NCI-H146 treated with DMSO at 0.1 percent for 48 hours (cell line): ENCODE results near the gene BORCS8.
A peak's percentile ranks its signal among the peaks of the same experiment; 100 is the strongest.
"Not testable (repeated sequence)": the region's sequence is repeated elsewhere in the genome, so short reads cannot be mapped to it uniquely, and the experiment has no call there.

Source experiments
- DNase-seq: peaks from one replicate; lab custom pipeline; 2025; ENCODE audit not compliant: unreplicated experiment; lab: John Stamatoyannopoulos, UW

The BORCS8 gene

DNA sequence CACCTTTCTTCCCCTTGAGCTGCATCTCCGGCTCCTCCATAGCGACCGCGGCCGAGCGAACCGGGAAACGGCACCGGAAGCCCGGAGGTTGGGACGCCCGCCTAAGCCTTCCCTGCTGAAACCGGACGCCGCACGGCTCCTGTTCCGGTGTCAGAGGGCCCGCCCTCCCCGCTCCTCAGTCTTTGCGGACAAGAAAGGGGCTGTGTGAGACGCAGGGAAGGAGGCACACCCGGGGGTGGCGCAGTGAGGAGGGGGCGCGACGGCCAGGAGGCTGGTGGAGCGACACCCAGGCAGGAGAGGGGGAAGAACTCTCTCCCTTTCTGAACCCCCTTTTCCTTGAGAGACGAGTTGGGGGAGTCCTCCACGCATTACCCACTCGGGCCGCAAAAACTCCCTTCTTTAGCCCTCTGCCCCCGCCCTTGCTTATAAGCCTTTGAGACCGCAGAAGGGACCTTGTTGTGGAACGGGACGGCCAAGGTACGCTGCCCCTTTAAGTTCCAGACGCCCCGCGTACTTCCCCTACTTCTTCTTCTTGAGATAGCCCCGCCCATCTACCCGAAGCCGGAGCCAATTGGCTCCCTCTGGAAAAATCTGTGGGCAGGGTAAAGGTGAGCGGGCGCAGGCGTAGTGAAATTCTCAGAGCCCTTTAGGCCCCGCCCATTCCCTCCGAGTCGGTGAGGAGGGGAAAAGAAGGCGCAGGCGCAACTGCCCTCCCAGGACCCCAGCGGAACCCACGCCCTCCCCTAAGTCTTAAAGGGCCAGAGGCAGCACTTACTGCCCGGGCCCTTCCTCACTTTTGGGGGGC is at the start of gene BORCS8, which contains the start of gene RFXANK:
TSS of gene BORCS8 (minus strand) at position 75 of the 805 bp plus-strand sequence. CDS start at position 40, 35 bp downstream.
TSS of gene RFXANK (plus strand) at position 181 of the 805 bp plus-strand sequence. CDS start 1,689 bp downstream, outside the sequence.
- peak; percentile 99 for DNase-seq

DNA sequence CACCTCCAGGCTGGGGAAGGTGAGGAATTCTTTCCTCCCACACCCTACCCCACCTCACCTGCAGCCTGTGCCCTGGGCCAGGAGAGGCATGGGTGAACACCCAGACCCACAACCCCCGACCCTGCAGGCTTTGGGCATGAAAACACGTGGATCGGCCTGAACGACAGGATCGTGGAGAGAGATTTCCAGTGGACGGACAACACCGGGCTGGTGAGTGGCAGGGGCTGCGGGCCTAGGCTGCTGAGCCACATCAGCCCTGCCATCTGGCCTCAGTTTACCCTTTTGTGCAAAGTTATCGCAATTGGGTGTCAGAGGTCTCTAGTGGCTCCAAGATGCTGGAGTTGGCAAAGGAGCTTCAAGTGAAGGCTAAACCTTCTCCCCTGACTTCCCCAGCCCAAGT is 48.5 kb upstream of the BORCS8 start:
- DNase-seq = no peak

DNA sequence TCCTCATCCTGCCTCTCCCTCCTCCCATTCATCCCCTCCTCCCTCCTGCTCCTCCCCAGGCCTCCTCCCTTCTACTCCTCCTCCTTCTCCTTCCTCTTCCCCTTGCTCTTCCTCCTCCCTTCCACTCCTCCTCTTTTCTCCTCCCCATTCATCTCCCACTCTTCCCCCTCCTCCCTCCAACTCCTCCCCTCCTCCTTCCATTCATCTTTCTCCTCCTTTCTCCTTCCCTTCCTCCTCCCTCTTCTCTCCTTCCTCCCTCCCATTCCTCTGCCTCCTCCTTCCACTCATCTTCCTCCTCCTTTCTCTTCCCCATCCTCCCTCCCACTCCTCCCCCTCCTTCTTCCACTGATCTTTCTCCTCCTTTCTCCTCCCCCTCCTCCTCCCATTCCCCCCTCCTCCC is 47.7 kb upstream of the BORCS8 start:
- DNase-seq = no peak

DNA sequence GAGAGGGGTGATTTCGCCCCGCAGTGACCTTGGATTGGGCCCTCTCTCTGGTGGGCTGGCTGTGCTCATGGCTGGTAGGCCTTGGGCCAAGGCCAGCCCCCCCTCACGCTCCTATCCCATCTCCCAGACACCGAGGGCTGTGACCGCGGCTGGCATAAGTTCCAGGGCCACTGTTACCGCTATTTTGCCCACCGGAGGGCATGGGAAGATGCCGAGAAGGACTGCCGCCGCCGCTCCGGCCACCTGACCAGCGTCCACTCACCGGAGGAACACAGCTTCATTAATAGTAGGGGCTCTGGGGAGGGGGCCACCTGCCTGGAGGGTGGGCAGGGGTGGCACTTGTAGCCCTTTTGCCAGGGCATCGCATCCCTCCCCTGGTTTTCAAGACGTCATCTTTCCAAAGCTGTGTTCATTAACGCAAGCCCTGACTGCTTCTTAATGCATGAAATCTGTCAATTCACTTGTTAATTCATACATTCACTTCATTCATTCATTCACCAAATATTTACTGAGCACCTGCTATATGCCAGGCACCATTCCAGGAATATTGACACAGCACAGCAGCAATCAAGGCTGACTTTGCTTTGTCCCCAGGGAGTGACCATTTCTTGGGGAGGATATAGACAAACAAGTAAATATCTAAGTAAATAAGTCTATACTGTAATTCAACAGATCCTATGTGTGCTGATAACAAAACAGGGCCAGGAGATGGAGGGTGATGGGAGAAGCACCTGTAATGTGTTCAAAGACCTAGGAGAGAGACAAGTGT is 46.4 kb upstream of the BORCS8 start:
- no peak for DNase-seq

DNA sequence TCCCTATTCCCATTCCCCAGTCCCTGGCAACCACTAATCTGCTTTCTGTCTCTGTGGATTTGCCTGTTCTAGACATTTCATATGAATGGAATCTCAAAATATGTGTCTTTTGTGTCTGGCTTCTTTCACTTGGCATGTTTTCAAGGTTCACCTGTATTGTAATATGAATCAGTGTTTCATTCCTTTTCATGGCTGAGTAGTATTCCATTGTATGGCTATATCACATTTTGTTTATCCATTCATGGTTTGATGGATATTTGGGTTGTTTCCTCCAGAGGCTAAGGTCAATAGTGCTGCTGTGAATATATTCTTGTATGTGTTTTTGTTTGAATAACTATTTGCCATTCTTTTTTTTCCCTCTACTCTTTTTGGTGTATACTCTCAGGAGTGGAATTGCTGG is 44.2 kb upstream of the BORCS8 start:
- DNase-seq = no peak

DNA sequence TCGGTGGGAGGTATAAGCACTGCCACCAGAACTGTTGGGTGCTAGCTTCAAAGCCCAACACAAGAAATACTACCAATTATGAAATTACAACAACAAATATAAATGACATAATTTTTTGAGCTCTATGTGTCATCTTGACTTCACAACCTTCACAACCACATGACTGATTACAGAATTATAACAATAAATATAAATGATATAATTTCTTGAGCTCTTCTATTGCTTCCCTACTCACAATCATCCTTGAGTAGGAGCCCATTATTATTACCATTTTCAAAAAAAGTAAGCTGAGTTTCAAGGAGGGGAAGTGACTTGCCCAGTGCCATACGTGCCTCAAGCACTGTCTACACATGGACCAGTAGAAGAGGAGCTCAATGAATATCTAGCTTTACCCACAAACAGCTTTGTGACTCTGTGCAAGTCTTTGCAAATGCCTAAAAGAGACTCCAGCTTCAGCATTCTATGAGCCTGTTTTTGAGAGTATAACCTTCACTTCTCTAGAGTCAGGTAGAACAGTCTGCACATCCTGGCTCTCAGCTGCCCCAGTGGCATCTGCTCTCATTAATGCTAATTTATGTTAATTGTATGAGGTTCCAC is 42.4 kb upstream of the BORCS8 start:
- no peak for DNase-seq

DNA sequence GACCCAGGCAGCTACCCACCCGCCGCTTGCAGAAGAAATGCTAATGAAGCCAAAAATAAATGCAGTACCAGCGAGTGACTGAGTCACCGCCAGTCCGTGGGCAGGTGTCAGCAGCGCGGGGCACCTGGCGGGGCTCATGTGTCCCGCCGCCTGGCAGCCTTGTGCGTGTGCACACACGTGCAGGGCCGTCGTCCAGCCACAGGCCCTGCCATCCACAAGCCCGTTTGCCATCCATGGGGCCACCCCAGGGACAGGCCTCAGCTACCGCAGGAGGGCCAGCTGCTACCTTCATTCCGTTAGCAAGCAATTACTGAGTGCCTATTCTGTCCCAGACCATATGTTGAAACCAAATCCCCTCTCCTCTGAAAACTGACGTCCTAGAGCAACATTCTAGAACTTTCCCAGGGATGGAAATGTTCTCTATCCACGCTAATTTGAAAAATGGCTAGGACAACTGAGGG is 40.3 kb upstream of the BORCS8 start:
- no peak for DNase-seq

DNA sequence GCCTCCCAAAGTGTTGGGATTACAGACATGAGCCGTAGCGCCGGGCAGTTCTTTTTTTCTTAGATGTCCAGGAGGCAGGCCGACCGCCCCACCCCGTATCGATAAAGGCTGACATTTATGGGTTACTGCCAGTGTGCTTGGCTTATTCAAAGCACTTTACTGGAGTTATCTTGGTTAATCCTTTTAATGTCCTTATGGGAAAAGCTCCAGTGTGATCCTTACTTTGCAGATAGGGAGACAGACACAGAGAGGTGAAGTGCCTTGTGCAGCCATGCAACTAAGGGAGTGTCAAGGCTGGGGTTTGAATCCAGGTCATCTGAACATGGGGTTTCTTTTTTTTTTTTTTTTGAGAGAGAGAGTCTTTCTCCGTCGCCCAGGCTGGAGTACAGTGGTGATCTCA is 39.0 kb upstream of the BORCS8 start:
- DNase-seq = no peak

DNA sequence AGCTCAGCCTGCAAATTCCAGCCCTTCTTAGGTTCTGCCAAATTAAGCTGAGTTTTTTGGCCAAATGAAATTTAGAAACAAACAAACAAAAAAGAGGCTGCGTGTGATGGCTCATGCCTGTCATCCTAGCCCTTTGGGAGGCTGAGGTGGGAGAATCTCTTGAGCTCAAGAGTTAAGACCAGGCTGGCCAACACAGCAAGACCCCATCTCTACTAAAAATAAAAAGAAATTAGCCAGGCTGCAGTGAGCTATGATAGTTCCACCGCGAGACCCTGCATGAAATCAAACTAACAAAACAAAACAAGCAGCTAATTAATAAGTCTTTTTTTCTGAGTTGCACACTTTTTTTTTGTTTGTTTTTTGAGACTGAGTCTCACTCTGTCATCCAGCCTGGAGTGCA is 37.7 kb upstream of the BORCS8 start:
- DNase-seq = no peak

DNA sequence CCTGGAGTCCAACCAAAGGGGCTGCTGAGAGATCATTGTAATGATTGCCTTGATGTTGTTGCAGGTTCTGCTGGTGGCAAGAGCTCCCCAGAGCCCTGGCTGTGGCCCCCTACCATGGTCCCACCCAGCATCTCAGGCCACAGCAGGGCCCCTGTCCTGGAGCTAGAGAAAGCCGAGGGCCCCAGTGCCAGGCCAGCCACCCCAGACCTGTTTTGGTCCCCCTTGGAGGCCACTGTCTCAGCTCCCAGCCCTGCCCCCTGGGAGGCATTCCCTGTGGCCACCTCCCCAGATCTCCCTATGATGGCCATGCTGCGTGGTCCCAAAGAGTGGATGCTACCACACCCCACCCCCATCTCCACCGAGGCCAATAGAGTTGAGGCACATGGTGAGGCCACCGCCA is 35.3 kb upstream of the BORCS8 start:
- no peak for DNase-seq

DNA sequence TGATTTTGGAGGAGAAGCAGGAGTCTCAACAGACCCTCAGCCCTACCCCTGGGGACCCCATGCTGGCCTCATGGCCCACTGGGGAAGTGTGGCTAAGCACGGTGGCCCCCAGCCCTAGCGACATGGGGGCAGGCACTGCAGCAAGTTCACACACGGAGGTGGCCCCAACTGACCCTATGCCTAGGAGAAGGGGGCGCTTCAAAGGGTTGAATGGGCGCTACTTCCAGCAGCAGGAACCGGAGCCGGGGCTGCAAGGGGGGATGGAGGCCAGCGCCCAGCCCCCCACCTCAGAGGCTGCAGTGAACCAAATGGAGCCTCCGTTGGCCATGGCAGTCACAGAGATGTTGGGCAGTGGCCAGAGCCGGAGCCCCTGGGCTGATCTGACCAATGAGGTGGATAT is 34.7 kb upstream of the BORCS8 start:
- DNase-seq = no peak

DNA sequence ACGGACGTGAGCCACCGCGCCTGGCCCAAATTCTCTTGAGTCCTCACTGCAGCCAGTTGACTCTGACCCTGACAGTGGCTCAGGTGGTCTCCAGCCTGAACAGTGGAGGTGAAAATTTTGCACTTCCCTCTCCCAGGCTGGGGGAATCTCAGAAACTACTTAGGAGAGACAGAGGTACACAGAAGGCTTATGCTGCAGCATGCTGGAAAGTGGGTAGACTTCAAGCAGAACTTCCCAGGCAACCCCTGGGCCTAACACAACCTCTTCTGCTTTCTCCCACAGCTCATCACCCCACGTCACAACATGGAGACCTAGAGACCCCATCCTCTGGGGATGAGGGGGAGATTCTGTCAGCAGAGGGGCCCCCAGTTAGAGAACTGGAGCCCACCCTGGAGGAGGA is 34.3 kb upstream of the BORCS8 start:
- no peak for DNase-seq

DNA sequence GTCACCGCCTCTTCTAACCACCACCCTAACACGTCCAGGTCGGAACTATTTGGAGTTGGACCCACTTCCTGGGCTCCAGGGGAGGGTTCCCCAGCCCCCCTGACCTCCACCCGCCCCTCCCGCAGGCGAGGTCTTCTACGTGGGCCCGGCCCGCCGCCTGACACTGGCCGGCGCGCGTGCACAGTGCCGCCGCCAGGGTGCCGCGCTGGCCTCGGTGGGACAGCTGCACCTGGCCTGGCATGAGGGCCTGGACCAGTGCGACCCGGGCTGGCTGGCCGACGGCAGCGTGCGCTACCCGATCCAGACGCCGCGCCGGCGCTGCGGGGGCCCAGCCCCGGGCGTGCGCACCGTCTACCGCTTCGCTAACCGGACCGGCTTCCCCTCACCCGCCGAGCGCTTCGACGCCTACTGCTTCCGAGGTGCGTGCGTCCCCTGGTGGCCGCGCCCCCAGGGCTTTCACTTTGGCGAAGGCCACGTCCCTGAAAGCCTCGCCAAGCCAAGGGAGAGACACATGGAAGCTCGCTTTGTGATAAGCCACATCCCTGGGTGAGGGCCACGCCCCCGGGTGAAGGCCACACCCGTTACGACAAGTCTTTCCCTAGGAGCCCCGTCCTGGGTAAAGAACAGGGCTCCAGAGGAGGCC is 33.0 kb upstream of the BORCS8 start:
- DNase-seq = peak; percentile 72

DNA sequence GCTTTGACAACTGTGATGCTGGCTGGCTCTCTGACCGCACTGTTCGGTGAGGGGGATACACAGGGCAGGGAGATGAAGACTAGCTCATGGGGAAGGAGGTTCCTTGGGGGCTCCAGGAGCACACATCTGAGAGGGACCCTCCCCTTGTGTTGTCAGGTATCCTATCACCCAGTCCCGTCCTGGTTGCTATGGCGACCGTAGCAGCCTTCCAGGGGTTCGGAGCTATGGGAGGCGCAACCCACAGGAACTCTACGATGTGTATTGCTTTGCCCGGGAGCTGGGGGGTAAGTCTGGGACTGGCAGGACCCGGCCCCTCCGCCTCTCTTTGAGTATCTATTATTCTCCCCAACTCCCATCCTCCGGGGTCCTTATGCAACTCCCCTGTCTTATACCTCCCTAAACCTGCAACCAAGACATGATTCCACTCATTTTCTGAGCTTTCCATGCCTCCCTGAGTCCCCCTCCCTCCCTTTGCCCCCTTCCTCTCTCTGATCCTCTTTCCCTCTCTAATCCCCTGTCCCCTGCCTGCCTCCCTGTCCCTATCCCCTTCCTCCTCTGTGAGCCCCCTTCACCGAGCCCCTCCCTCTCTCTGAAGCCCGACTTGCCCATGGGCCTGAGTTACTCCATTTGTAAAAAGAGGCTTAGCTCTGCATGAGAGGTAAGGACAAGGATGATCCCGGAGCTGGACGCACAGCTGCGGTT is 32.3 kb upstream of the BORCS8 start:
- no peak for DNase-seq

DNA sequence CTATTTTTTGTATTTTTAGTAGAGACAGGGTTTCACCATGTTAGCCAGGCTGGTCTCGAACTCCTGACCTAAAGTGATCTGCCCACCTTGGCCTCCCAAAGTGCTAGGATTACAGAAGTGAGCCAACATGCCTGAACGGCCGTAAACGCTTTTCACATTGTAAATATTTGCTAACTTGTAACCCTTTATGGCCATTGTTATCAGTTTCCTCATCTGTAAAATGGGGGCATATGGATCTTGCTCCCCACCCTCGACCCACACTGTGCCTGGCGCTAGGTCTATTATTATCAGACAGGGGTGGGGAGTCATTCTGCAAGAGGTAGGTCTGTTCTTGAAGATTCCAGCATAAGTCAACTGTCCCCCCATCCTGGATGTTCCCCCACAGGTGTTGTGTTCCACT is 31.7 kb upstream of the BORCS8 start:
- no peak for DNase-seq

DNA sequence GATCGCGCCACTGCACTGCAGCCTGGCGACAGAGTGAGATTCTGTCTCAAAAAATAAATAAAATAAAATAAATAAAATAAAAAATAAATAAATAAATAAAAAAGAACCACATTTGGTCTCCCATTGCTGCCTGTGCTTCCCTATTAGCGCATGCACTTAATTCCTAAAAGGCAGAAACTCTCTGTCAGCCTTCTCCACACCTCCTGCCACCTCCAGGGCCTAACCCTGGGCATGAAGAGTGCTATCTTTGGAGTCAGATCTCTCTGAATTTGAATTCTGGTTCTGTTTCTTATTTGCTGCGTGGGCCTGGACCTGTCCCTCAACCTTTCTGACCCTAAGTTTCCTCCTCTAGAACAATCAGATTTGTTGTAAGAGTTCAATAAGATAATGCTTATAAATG is 31.1 kb upstream of the BORCS8 start:
- no peak for DNase-seq

DNA sequence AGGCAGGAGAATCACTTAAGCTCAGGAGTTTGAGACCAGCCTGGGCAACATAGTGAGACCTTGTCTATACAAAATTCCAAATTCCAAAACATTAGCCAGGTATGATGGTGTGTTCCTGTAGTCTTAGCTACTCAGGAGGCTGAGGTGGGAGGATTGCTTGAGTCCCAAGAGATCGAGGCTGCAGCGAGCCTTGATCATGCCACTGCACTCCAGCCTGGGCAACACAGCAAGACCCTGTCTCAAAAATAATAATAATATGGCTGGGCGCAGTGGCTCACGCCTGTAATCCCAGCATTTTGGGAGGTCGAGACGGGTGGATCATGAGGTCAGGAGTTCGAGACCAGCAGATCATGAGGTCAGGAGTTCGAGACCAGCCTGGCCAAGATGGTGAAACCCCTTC is 29.0 kb upstream of the BORCS8 start:
- not testable (repeated sequence) for DNase-seq

DNA sequence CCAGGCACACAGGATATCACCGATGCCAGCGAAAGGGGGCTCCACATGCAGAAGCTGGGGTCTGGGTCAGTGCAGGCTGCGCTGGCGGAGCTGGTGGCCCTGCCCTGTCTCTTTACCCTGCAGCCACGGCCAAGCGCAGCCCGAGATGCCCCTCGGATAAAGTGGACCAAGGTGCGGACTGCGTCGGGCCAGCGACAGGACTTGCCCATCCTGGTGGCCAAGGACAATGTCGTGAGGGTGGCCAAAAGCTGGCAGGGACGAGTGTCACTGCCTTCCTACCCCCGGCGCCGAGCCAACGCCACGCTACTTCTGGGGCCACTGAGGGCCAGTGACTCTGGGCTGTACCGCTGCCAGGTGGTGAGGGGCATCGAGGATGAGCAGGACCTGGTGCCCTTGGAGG is 27.0 kb upstream of the BORCS8 start:
- DNase-seq = no peak

DNA sequence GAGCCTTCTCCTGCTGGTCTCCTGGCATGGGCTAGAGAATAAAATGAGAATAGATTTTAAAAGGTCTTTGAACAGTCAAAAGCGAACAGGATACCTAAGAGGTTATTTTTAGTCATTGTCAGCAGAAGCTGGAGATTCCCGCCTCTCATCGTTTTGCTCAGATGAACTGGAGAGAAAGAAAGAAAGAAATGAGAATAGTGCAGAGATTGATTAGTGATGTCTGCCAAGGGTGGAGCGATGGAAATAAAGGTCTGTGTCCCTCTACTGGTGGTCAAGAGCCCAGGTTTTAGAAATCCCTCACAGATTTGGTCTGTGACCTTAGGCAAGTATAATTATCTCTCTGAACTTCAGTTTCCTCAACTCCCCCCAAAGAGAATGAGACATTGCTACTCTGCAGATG is 25.1 kb upstream of the BORCS8 start:
- peak; percentile 43 for DNase-seq

DNA sequence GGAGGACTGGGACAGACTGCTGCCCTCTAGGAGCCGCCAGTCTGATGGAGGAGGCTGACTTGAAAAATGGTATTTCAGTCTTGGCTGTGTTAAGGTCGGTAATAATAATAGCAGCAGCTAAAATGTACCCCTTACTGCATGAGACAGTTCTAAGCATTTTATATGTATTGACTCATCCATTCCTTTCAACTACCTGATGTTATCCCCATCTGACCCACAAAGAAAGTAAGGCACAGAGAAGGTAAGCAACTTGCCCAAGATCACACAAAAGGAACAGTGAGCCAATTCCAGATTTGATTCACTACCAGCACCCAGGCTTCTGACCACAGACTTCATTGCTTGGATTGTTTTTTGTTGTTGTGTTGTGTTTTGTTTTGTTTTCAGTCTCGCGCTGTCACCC is 23.8 kb upstream of the BORCS8 start:
- DNase-seq = no peak

DNA sequence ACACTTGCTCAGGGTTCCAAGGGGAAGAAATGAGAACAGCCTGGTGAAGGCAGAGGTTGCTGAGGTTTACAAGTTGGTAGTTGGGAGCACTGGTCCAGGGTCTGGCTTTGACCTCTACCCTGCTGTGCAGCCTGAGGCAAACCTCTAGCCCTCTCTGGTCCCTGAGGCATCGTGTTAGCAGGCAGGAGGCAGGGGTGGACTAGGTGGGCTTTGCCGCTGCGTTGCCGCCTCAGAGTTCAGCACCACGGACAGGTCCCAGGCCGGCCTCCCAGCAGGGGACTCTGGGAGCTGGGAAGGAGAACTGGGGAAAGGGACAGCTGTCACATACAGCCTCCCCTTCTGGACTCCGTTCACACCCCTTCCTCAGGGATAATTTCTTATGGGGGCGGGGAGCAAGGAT is 22.9 kb upstream of the BORCS8 start:
- DNase-seq = no peak
